HepG2 (cell line): Measurements from ENCODE around the gene SLC7A10. TPM values are rescaled to one million over a fixed set of nuclear protein-coding genes. Genes with fewer than 3 reads are reported as not detected.

Experiments used
- ATF1 ChIP-seq: IDR thresholded peaks from 2 replicates; pipeline ENCODE4 v1.6.1; 2016; ENCODE audit warnings: mild to moderate bottlenecking, control low read depth
- BRF2 ChIP-seq: sonication (generic); formaldehyde crosslinking; IDR thresholded peaks from 2 replicates; pipeline ENCODE4 v1.8.1; 2022; ENCODE audit warnings: mild to moderate bottlenecking, missing genetic modification reagents
- FOXA1 ChIP-seq, 2 experiments: fragments of 450-650 bp in 1 of 2; sonication (generic) in 1 of 2; formaldehyde crosslinking in 1 of 2; IDR thresholded peaks; 2 replicates each; pipeline versions ENCODE4 v1.4.0 to v1.6.1; 2016 to 2020; ENCODE audit warnings: missing genetic modification reagents in 1 of 2
- PCBP1 ChIP-seq: fragments of 200-400 bp; formaldehyde crosslinking; IDR thresholded peaks from 2 replicates; pipeline ENCODE4 v1.6.1; 2017; ENCODE audit warnings: mild to moderate bottlenecking, low read depth, low read length, borderline replicate concordance
- POGZ ChIP-seq: sonication (generic); formaldehyde crosslinking; IDR thresholded peaks from 2 replicates; pipeline ENCODE4 v1.4.0; 2020; ENCODE audit warnings: mild to moderate bottlenecking, missing genetic modification reagents
- SALL1 ChIP-seq: sonication (generic); formaldehyde crosslinking; IDR thresholded peaks from 2 replicates; pipeline ENCODE4 v1.8.0; 2022; ENCODE audit warnings: mild to moderate bottlenecking, missing genetic modification reagents
- SNRNP70 ChIP-seq: fragments of 200-400 bp; formaldehyde crosslinking; IDR thresholded peaks from 2 replicates; pipeline ENCODE4 v1.6.1; 2017; ENCODE audit warnings: mild to moderate bottlenecking, low read depth, low read length, moderate library complexity
- STAT5B ChIP-seq: sonication (generic); formaldehyde crosslinking; IDR thresholded peaks from 2 replicates; pipeline ENCODE4 v1.4.0; 2020; ENCODE audit warnings: missing genetic modification reagents
- TCF7 ChIP-seq: sonication (generic); IDR thresholded peaks from 2 replicates; pipeline ENCODE4 v1.6.1; 2016; ENCODE audit warnings: antibody characterized with exemption, low read depth
- TOPORS ChIP-seq: sonication (generic); formaldehyde crosslinking; IDR thresholded peaks from 2 replicates; pipeline ENCODE4 v1.8.0; 2023; ENCODE audit warnings: mild to moderate bottlenecking, missing genetic modification reagents
- ZBTB43 ChIP-seq: sonication (generic); formaldehyde crosslinking; conservative IDR thresholded peaks from 2 replicates; pipeline ENCODE4 v1.4.0; 2020; ENCODE audit warnings: missing genetic modification reagents
- ZNF264 ChIP-seq: sonication (generic); formaldehyde crosslinking; IDR thresholded peaks from 2 replicates; pipeline ENCODE4 v1.4.0; 2020; ENCODE audit warnings: missing genetic modification reagents
- ZNF350 ChIP-seq: sonication (generic); formaldehyde crosslinking; IDR thresholded peaks from 2 replicates; pipeline ENCODE4 v1.4.0; 2020; ENCODE audit warnings: mild to moderate bottlenecking, low read depth, missing genetic modification reagents, borderline replicate concordance
- ZNF614 ChIP-seq: IDR thresholded peaks from 2 replicates; pipeline ENCODE4 v1.6.1; 2018; ENCODE audit warnings: missing biosample characterization, missing genetic modification reagents, inconsistent platforms, borderline replicate concordance
- ZNF839 ChIP-seq: sonication (generic); formaldehyde crosslinking; IDR thresholded peaks from 2 replicates; pipeline ENCODE4 v1.4.0; 2020; ENCODE audit warnings: missing genetic modification reagents, mild to moderate bottlenecking, borderline replicate concordance
- polyA plus RNA-seq, 8 experiments: library from polyadenylated mRNA; depleted of rRNA in 3 of 8; stranded (reverse) in 7 of 8; unstranded in 1 of 8; fragments of >200 nt; fragmentation: Illumina TruSeq in 4 of 8; extraction: Trizol in 4 of 8; gene quantifications; 2 replicates each; pipeline versions ENCODE4 v1.2.1 to v1.2.3, GENCODE V29; 2011 to 2016; ENCODE audit warnings: low read depth in 4 of 8, missing spikeins in 1 of 8, mixed read lengths in 1 of 8; ENCODE audit not compliant: insufficient read depth in 1 of 8
- total RNA-seq, 5 experiments: library from RNA; depleted of rRNA; stranded (reverse); fragments of >200 nt; fragmentation: Illumina TruSeq; extraction: Trizol; gene quantifications; 2 replicates each; pipeline ENCODE4 v1.2.3, GENCODE V29; 2016; ENCODE audit warnings: low read depth in 1 of 5
- TF ChIP-seq, protein P1 (sequence below): sonication (generic); formaldehyde crosslinking; IDR thresholded peaks from 2 replicates; pipeline ENCODE4 v1.4.0; 2020; ENCODE audit warnings: mild to moderate bottlenecking, missing genetic modification reagents
- TF ChIP-seq, protein P2 (sequence below): sonication (generic); formaldehyde crosslinking; IDR thresholded peaks from 2 replicates; pipeline ENCODE4 v1.5.0; 2020; ENCODE audit warnings: missing genetic modification reagents
- TF ChIP-seq, protein P3 (sequence below): sonication (generic); formaldehyde crosslinking; IDR thresholded peaks from 2 replicates; pipeline ENCODE4 v1.4.0; 2020; ENCODE audit warnings: missing genetic modification reagents, borderline replicate concordance
- TF ChIP-seq, protein P4 (sequence below): sonication (generic); formaldehyde crosslinking; IDR thresholded peaks from 2 replicates; pipeline ENCODE4 v1.5.0; 2020; ENCODE audit warnings: missing genetic modification reagents

The SLC7A10 gene
- total and polyA plus RNA-seq, 2 of the 13 experiments (the other 11 are each of a cell fraction or from before 2014, with no cell fraction given) = 1.1 to 2.2 TPM

DNA sequence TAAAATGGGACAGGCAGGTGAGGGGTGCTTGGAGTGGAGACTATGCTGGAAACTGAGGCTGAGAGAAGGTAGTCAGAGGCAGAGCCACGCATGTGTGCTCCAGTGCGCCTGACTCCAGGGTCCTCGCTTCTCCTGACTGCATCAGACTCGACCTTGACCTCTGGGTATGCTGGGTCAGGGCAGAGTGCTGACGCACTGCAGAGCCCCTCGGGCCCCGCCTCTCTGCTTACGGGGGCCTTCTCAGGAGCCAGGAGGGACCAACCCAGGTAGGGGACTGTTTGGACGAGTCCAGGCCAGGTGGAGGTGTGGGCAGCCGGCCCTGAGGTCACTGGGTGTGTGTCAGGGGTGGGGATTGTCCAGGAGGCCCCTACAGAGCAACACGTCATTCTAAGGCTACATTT, 22.9 kb upstream of the SLC7A10 start (continued):
- TF ChIP-seq ATF1 (CRISPR knock-in tag) (no peak), TOPORS (CRISPR knock-in tag) (no peak), PCBP1 (no peak), ZNF614 (CRISPR knock-in tag) (no peak), ZNF839 (CRISPR knock-in tag) (no peak), TCF7 (no peak), ZNF350 (no peak), ZNF264 (CRISPR knock-in tag) (no peak), POGZ (CRISPR knock-in tag) (no peak; the same call in 1 of the 2 replicates), STAT5B (CRISPR knock-in tag) (no peak), ZBTB43 (CRISPR knock-in tag) (no peak), SALL1 (CRISPR knock-in tag) (peak; percentile 58; the same call in 1 of the 2 replicates), SNRNP70 (no peak), BRF2 (no peak), FOXA1 (IDR thresholded peaks at IDR 0.05) (no peak), FOXA1 (CRISPR knock-in tag; IDR thresholded peaks at IDR 0.05) (no peak)
- TF ChIP-seq, protein P1, sequence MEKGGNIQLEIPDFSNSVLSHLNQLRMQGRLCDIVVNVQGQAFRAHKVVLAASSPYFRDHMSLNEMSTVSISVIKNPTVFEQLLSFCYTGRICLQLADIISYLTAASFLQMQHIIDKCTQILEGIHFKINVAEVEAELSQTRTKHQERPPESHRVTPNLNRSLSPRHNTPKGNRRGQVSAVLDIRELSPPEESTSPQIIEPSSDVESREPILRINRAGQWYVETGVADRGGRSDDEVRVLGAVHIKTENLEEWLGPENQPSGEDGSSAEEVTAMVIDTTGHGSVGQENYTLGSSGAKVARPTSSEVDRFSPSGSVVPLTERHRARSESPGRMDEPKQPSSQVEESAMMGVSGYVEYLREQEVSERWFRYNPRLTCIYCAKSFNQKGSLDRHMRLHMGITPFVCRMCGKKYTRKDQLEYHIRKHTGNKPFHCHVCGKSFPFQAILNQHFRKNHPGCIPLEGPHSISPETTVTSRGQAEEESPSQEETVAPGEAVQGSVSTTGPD = no peak
- TF ChIP-seq, protein P2, sequence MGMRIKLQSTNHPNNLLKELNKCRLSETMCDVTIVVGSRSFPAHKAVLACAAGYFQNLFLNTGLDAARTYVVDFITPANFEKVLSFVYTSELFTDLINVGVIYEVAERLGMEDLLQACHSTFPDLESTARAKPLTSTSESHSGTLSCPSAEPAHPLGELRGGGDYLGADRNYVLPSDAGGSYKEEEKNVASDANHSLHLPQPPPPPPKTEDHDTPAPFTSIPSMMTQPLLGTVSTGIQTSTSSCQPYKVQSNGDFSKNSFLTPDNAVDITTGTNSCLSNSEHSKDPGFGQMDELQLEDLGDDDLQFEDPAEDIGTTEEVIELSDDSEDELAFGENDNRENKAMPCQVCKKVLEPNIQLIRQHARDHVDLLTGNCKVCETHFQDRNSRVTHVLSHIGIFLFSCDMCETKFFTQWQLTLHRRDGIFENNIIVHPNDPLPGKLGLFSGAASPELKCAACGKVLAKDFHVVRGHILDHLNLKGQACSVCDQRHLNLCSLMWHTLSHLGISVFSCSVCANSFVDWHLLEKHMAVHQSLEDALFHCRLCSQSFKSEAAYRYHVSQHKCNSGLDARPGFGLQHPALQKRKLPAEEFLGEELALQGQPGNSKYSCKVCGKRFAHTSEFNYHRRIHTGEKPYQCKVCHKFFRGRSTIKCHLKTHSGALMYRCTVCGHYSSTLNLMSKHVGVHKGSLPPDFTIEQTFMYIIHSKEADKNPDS (CRISPR knock-in tag) = no peak
- TF ChIP-seq, protein P3, sequence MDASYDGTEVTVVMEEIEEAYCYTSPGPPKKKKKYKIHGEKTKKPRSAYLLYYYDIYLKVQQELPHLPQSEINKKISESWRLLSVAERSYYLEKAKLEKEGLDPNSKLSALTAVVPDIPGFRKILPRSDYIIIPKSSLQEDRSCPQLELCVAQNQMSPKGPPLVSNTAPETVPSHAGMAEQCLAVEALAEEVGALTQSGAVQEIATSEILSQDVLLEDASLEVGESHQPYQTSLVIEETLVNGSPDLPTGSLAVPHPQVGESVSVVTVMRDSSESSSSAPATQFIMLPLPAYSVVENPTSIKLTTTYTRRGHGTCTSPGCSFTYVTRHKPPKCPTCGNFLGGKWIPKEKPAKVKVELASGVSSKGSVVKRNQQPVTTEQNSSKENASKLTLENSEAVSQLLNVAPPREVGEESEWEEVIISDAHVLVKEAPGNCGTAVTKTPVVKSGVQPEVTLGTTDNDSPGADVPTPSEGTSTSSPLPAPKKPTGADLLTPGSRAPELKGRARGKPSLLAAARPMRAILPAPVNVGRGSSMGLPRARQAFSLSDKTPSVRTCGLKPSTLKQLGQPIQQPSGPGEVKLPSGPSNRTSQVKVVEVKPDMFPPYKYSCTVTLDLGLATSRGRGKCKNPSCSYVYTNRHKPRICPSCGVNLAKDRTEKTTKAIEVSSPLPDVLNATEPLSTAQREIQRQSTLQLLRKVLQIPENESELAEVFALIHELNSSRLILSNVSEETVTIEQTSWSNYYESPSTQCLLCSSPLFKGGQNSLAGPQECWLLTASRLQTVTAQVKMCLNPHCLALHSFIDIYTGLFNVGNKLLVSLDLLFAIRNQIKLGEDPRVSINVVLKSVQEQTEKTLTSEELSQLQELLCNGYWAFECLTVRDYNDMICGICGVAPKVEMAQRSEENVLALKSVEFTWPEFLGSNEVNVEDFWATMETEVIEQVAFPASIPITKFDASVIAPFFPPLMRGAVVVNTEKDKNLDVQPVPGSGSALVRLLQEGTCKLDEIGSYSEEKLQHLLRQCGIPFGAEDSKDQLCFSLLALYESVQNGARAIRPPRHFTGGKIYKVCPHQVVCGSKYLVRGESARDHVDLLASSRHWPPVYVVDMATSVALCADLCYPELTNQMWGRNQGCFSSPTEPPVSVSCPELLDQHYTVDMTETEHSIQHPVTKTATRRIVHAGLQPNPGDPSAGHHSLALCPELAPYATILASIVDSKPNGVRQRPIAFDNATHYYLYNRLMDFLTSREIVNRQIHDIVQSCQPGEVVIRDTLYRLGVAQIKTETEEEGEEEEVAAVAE = no peak
- TF ChIP-seq, protein P4, sequence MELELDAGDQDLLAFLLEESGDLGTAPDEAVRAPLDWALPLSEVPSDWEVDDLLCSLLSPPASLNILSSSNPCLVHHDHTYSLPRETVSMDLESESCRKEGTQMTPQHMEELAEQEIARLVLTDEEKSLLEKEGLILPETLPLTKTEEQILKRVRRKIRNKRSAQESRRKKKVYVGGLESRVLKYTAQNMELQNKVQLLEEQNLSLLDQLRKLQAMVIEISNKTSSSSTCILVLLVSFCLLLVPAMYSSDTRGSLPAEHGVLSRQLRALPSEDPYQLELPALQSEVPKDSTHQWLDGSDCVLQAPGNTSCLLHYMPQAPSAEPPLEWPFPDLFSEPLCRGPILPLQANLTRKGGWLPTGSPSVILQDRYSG (CRISPR knock-in tag) = no peak
